Neural cell (in vitro differentiated cells): ENCODE results near the gene RUNX3.

Source experiments
- CTCF ChIP-seq: fragments of 450-650 bp; IDR thresholded peaks from 2 replicates; pipeline ENCODE4 v1.5.1; 2014; ENCODE audit warnings: antibody characterized with exemption, mild to moderate bottlenecking, moderate library complexity; ENCODE audit not compliant: poor library complexity, severe bottlenecking
- EP300 ChIP-seq: fragments of 450-650 bp; conservative IDR thresholded peaks from 2 replicates; pipeline ENCODE4 v1.6.1; 2014; ENCODE audit warnings: antibody characterized with exemption, mild to moderate bottlenecking, moderate library complexity; ENCODE audit not compliant: poor library complexity, severe bottlenecking
- EZH2 ChIP-seq: fragments of 200-600, 300-800 bp; shearing (Covaris generic), sonication (generic); IDR thresholded peaks from 2 replicates; pipeline ENCODE4 v1.6.1; 2014; ENCODE audit warnings: antibody characterized with exemption, low read length, borderline replicate concordance, mild to moderate bottlenecking; ENCODE audit not compliant: insufficient read depth, poor library complexity, severe bottlenecking
- RAD21 ChIP-seq: fragments of 450-650 bp; conservative IDR thresholded peaks from 2 replicates; pipeline ENCODE4 v1.6.1; 2014; ENCODE audit warnings: antibody characterized with exemption, mild to moderate bottlenecking, moderate library complexity
- REST ChIP-seq: IDR thresholded peaks from 2 replicates; pipeline ENCODE4 v1.6.1; 2012; ENCODE audit warnings: borderline replicate concordance
- SMC3 ChIP-seq: fragments of 450-650 bp; conservative IDR thresholded peaks from 2 replicates; pipeline ENCODE4 v1.6.1; 2014; ENCODE audit warnings: antibody characterized with exemption, mild to moderate bottlenecking, moderate library complexity; ENCODE audit not compliant: poor library complexity

- no peak for TF ChIP-seq CTCF
- no peak for TF ChIP-seq RAD21
- TF ChIP-seq EP300, result no peak
- no peak for TF ChIP-seq REST
- TF ChIP-seq SMC3, result no peak
- no peak for TF ChIP-seq EZH2
Measured at GRCh38 chr1:24959623-24959975, 29.5 kb upstream of the RUNX3 start.
